NCI-H748 treated with DMSO at 0.1 percent for 48 hours (cell line): ENCODE measurements around the gene GPC6.
"Not testable (repeated sequence)": the region's sequence is repeated elsewhere in the genome, so short reads cannot be mapped to it uniquely, and the experiment has no call there.

Source experiments
- DNase-seq: peaks from one replicate; lab custom pipeline; 2025; lab: John Stamatoyannopoulos, UW

The GPC6 gene

DNA sequence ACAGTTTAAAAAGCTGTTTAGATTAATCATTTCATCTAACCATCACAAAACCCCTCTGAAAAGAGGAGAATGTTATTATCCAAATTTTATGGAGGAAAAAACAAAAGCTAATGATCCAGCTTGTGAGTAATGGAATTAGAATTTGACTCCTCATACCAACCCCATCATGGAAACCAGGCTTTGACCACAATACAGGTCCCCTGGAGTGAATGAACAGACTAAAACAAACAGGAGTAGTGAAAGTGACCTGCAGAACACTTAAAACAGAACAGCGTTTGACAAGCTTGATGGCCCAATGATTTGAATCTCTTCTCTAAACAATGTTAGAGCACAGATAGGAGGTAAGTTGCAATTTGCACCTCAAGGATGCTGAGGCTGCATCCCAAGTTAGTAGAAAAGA, 1022.9 kb downstream of the GPC6 start:
- DNase-seq: peak; percentile 11

DNA sequence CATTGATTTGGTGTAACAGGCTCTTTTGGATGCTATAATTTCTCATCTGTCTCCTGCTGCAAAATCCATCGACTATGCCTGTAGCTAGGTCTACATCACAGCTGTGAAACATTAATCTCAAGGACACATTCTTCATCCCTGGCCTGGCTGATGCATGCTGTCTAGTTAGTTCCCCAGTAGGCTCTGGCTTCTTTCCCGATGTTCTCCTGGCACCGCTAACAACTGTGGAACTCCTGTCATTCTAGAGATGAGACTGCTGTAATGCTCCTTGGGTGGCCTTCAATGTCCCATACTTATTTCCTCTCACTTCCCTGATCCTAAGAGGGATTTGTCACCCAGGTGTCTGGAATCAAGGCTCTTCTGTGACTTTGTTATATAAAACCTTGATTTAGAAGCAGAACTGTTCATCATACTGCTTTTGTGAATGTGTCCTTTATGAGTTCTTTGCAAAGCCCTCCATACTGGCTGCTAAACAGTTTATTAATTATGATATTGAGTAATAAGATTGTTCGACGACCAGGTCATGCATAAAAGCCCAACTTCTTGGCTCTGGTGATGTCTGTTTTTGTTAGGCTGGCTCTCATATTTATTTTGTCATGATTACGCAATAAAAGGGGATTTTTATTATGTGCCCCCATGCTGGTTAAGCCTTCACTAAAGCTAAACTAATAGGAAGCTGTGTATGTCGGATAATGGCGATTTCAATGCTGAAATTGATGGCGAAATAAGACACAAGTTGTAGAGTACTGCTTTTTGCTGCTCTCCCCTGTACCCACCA, 1025.4 kb downstream of the GPC6 start:
- no peak for DNase-seq

DNA sequence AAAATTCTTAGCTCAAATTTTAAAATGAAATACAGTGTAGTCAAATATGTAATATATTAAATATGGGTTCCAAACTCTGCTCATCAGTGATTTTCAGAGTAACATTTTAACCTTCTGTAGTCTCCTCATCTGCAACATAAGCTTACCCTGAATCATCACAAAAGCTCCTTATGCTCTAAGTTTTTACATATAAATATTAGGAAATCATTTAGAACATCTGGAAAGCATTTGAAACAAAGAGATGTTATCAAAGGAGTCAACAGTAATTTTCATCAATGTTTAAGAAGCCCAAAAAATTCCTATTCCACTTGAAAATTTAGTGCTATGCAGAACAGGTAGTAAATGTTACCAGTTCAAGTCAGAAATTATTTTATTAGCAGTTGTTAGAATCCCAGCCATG, 1028.1 kb downstream of the GPC6 start:
- no peak for DNase-seq

DNA sequence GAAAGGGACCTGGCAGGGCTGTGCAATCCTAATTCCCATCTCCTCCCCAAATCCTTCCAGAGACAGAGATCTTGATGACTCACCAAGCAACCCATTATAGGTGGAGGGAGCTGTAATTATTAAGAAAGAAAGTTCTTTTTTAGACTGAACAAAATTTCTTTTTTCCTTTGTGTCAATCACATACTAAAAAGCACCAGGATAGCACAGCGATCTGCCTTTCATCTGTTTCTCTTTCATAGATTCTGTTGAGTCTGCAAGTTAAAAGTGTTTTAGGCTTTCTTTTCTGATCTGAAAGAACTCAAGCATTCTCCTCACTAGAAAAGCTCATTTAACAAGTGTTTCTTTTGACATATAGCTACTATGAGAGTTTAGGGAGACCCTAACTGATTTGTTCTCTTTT, 1030.1 kb downstream of the GPC6 start:
- DNase-seq: no peak

DNA sequence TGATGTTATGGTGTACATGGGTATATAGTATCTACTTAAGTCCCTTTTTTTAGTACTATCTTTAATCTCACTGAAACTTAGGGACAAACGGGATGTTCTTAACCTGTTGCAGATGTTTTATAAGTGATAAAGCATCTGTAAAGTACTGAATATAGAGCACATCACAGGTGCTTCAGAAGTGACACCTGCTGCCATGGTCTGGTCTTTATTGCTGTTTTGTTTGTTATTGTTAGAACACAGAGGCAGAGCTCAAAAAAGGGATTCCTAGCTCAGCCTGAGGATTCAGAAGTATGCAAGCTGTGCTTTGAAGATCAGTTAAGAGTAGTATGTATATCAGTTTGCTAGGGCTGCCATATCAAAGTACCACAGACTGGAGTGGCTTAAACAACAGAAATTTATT, 1033.4 kb downstream of the GPC6 start:
- no peak for DNase-seq

DNA sequence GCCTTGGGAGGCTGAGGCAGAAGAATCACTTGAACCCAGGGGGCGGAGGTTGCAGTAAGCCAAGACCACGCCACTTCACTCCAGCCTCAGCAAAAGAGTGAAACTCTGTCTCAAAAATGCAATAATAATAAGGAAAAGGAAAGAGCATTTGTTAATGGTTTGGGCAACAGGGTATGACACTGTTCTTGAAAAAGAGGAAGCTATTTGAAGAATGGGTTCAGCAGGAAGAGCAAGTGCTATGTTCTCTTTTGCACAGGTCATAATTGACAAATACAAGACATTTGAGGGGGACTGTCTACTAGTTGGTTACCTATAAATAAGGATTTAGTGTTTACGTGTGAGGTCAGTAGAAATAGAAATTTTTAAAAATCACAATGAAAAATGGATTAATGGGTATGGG, 1034.6 kb downstream of the GPC6 start:
- no peak for DNase-seq

DNA sequence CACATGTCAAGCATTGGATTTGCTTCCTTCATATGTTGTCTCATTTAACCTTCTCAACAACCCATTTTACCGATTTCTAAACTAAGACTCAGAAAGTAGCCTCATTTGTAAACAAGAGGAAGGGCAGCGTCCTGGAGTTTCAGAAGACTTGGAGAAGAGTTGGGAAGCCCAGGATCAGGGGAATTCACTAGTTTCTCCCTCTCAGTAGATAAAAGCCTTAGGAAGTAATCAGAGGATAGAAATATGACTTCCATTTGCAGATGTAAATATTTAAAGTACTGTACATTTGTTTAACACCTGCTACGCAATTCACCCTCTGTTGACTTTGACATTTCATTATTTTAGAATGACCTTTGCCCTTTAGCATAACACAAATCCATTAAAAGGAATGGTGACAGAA, 1036.4 kb downstream of the GPC6 start:
- no peak for DNase-seq

DNA sequence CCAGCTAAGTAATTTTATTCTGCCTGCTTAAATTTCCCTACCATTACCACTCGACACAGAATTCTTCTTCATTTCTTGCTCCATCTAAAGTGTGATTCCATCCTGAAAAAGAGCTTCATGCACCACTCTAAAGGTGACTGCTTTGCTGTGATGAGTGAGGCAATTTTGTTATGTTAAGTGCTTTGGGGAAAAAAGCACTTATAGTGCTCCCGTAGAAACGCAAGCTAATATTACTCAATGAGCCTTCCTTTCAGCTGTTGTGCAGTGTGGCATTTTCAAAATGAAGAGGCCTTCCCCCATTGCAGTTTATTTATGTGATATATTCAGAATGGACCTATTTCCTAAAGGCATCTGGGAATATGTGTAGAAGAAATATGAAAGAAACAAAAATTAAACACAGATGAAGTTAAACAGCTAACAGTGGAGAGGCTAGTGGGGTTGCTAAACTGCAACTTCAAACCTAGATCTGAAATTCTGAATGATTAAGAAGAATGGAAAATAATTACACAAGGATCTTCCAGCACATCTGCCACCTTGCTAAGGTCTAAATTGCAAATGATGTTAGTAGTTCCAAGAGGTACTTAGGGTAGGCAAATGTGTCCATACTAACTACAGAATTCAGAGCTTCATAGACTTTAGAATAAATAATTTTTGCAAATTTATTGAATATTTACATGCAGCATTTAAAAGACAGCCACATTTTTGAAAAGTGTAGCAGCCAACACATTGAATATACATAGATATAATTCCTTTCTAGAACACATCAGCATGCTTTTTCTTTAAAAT, 1041.2 kb downstream of the GPC6 start:
- DNase-seq: no peak

DNA sequence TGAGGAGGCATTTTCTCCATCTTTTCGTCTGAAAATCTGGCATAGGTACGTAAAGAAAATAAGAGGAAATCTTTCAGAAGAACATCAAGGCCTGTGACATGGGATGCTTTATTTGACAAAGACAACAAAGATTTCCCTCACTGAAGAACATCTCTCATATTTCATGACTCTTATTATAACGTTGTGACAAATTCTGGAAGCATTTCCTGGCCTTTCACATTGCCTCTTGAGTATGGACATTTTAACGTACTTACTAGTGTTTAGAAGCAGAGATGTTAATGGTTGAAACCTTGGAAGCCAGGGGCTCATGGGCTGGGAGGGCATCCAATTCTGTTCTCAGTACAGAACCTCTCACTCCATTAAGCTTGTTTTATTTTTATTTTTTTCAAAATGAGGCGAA, 1042.1 kb downstream of the GPC6 start:
- no peak for DNase-seq

DNA sequence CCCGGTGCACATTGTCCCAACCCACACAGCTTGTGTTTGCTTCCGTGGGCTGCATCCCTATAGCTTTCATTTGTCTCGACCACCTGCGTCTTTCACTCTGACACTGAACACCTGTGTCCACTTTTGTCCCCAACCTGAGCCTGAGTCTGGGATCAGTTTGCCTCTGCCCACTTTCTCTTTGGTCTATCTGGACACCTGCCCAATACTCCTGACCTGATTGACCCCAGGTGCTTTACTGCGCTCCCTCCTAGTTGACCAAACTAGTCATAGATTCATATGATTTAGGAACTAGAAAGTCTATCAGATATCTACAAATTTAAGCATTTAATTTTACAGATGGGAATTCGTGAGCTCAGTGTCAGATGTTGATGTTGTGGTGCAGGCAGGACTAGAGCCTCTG, 1043.0 kb downstream of the GPC6 start:
- no peak for DNase-seq

DNA sequence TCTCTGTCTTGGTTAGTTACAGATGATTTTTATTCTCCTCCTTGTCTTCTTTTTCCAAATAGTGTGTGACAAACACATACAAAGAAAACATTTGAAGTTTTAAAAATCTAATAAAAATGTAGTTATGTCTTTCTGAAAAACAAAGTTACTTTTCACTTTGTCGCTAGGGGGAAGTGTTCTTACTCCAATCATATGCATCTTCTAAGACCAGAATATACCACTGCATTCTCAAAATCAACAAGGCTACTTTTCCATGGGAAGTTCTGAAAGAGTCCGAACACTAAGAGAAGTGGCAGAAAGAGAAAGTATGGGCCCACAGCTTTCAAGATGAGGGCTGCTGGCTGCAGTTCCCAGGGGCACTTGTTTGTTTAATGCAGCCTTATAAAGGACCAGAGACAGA, 1043.9 kb downstream of the GPC6 start:
- no peak for DNase-seq

DNA sequence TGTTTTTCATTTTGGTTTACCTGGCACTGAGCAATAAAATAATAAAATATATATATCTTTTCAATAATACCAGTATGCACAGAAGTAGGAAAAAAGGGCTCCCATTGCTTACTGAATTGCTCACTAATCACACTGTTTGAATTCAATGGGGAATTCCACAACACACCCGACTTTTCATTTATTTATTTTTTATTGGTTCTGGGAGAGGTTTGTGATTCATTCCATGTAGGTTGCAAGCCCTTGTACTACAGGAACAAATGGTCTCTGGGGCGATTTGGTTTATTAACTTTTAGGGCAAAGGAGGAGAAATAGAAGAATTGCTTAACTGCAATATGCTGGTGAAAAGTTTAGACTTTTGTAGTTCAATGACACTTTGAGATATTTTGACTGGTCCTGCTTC, 1045.4 kb downstream of the GPC6 start:
- DNase-seq: no peak

DNA sequence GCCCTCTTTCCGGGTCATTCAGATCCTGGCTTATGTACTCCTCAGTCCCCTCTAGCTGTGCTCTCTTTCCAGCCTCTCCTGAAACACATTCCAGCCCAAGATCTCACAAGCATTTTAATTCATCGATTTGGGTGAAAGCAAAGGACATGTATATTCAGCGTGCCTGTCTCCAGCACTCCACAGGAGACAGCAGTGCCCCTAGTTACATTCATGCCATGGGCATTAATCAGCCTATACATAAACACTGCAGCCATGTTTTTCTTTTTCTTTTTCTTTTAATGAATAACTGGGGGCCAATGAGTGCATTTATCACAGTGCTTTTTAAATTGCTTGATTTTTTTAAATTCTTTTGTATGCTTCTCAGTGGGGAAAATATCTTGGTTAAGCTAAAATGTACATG, 1053.7 kb downstream of the GPC6 start:
- DNase-seq: no peak

DNA sequence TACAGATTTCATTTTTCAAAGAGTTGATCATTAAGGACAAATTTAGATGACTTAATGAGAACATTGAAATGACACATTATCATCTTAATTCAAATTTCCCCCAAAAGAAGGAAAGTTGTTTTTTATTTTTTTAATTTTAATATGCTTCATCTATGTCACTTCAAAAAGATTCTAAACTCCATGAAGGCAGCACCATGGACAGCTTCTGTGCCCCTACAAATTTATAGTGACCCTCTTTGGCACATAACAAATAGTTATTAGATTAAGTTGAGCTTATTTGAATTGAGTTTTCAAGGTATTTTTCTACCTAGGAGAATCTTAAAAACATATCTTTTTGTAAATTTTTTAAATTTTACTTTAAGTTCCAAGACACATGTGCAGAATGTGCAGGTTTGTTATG, 1054.2 kb downstream of the GPC6 start:
- no peak for DNase-seq

DNA sequence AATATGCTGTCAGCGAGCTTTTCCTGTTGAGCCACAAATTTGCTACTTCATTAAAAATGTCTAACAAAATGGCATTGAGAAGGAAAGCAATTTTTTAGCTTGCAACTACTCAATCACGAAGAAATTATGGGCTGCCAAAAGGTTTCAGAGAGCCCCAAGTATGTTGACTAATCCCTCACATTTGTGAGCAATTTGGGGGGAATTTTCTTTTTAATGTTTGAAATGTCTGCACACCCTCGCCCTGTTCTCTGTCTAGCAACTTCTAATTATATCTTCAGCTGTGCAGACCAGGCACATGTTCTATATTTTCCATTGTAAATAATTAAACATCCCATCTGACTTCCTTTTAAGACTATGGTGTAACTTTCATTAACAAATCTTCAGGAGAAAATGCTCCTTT, 1060.0 kb downstream of the GPC6 start:
- no peak for DNase-seq

DNA sequence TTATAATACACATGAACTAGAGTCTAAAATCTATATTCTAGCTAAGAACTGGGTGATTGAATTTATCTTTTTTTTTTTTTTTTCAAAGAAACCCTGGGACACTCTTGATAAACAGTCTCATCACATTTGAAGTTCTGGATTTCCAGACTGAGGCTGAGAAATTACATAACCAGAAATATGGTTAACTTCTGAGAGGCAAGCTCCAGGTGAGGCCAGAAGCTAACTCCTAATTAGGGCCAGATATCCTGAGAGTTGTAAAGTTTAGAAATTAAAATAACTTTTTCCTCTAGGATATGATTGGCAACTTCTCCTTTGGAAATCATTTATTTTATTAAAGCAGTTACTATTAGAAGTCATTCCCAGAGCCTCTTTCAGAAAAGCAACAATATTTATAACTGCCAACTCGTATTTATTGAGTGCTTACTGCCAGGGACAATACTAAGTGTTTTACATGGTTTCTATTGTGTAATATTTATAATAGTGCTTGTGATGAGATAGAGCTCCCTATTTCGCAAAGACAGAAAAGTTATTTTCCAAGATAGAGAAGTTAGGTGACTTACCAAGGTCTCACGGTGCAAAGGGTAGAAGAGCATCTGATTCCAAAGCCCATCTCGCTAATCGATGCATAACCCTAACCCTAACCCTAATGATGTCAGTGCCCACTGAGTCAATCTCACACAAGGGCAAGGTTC, 1065.2 kb downstream of the GPC6 start:
- DNase-seq: no peak

DNA sequence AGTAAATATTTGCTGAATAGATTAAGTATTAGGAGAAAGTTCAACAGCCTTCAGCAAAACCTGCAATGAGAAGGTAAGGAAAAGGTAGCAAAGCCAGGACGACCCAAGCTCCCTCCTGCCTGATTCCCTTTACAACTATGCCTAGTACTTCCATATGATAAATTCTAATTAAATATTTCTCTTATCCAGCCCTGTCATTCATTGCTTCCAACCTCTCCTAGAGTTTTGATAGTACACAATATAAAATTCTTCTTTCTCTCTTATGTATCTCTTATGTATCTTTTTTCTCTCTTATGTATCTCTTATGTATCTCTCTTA, 1065.7 kb downstream of the GPC6 start:
- no peak for DNase-seq

DNA sequence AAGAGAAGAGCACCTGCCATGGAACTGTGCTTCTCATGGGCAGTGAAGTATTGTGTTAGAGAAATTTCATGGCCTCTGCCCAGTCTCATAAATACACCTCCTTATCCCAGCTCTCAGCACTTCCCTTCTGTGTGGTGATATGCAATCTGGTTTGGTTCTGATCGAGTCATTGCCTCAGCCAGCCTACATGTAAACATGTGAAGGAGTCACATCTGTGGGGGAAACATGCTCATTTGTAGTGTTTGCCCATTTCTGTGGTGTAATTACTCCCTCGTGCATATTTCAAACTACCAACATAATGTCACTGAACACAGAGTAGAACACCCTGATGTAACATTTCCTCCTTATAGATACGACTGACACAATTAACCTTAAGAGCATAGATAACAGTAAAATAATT, 1069.9 kb downstream of the GPC6 start:
- no peak for DNase-seq

DNA sequence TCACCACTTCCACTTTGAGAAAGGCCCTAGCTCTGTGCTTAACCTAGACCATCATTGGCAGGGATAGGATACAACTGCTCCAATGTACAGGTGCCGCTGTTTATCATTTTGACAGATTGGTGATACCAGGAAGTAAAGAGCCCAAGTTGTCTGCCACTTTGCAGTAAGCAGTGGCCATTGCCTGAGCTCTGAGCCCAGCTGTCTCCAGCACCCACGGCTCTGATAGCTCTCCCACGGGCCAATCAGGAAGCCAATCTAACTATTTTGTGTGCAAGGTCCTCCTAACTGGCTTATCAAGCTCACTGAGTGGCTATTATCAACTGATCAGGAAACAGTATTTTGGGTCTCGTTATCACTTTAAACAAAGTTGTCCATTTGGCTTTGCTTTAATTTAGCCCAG, 1071.7 kb downstream of the GPC6 start:
- DNase-seq: no peak

DNA sequence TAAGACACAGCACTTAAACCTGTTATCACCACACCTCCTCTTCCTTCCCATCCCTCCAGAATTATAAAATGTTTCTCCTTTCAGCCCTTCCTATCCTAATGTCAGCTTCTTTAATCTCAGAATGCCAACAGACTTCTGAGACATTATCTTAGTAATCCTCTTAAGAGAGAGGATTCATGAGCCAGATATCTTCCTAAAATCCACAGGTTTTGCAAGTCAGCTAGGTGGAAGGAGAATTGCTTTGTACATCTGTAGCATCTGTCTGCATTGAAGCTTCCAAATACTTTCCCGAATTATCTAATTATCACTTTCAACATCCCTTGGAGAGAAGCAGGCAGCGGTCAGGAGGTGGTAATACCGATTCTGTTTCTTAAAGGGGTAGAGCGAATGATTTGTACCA, 1073.8 kb downstream of the GPC6 start:
- DNase-seq: no peak

DNA sequence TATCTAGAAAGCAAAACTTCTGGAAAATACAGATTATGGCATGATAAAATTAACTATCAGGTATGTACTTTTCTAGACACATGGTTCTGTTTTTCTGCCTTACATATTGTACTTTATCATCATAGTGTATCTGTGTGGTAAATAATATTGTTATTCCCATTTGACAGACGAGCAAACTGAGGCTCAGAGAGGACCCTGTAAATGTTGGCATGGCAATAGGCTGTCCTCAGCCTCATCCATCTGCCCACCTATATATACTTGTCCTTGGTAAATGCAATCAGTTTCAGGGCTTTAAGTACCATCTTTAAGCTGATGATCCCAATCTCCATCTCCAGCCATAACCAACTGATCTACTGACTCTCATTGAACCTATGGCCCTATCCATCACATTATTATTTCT, 1074.9 kb downstream of the GPC6 start:
- no peak for DNase-seq

DNA sequence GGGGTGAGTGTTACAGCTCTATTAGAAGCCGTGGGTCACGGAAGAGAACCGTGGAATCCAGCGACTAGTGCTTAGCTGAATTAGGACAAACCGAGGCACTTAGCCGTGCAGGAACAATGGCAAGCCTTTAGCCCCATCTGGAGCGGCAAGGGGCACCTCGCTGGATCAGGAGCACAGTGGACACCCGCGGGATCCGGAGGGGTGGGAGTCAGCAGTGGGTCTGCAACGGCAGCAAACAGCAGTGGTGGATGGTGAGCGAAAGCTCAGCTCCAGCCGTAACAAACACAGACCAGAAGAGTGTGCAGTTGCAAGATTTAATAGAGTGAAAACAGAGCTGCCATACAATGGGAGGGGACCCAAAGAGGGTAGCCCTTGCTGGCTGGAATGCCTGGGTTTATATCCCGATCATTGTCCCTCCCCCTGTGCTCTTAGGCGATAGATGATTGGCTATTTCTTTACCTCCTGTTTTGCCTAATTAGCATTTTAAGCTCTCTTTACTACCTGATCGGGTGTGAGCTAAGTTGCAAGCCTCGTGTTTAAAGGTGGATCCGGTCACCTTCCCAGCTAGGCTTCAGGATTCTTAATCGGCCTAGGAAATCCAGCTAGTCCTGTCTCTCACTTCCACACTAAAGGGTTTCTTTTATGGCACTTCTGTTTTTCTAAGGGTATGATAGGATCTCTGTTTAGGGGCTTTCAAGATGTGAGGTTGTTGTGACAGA, 1076.4 kb downstream of the GPC6 start:
- DNase-seq: not testable (repeated sequence)
